DMS53 treated with DMSO at 0.1 percent for 48 hours (cell line): ENCODE measurements around the gene SLC22A12.

Experiments
- DNase-seq: peaks from one replicate; lab custom pipeline; 2025; ENCODE audit not compliant: unreplicated experiment; lab: John Stamatoyannopoulos, UW

Gene SLC22A12

DNA sequence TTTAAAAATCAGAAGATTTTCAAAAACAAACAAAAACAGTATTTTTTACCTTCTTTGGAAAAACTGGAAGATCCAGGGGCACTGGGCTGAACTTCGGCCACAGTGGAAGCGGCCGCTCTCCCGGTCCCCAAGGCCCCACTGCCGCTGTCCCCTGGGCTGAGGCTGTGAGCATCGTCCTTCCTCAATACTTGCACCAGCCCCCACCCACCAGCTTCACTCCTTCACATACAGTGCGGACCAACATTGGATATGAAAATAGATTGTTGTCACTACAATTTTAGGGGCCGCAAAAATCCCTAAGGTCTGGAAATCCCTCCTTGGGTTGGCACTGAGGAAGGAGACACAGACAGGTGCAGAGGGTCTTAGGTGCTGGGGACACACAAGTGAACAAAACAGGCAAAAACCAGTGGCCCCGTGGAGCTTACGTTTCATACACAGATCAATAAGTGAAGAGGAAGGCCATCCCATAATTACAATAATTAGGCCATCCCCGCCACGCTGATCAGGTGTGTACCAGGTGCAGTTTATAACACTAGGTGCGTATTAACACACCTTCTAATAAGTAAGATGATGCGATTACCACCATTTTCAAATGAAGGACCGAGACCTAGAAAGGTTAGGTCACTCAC, 28.2 kb upstream of the SLC22A12 start:
- no peak for DNase-seq

DNA sequence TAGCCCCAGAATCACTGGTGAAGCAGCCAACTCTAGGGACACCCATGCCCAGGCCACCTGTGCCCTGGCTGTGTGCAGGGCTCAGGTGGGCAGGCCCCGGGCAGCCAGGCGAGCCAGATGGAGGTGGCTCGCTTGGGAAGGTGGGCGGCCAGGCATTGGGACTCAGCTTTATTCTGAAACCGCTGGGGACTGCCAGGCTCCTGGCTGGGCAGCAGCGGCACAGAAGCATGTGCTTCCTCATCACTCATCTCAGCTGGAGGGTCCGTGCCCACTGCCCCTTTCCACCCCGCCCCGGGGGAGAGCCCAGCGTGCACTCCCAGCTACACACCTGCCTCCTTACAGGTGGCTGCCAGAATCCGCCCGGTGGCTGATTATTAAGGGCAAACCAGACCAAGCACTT, 27.1 kb upstream of the SLC22A12 start:
- DNase-seq, result no peak

DNA sequence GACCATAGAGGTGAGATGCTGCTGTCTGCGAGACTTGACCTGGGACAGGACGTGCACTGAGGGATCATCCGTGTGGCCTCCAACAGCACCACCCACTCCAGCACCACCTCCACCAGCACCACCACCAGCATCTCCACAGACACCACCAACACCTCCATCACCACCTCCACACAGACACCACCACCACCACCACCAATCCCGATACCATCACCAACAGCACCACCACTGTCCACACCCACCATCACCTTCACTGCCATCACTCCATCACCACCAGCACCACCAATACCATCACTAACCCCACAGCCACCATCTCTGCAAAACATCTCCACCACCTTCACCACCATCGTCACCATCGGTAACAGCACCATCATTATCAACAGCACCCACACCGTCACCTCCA, 26.6 kb upstream of the SLC22A12 start:
- DNase-seq, result no peak

DNA sequence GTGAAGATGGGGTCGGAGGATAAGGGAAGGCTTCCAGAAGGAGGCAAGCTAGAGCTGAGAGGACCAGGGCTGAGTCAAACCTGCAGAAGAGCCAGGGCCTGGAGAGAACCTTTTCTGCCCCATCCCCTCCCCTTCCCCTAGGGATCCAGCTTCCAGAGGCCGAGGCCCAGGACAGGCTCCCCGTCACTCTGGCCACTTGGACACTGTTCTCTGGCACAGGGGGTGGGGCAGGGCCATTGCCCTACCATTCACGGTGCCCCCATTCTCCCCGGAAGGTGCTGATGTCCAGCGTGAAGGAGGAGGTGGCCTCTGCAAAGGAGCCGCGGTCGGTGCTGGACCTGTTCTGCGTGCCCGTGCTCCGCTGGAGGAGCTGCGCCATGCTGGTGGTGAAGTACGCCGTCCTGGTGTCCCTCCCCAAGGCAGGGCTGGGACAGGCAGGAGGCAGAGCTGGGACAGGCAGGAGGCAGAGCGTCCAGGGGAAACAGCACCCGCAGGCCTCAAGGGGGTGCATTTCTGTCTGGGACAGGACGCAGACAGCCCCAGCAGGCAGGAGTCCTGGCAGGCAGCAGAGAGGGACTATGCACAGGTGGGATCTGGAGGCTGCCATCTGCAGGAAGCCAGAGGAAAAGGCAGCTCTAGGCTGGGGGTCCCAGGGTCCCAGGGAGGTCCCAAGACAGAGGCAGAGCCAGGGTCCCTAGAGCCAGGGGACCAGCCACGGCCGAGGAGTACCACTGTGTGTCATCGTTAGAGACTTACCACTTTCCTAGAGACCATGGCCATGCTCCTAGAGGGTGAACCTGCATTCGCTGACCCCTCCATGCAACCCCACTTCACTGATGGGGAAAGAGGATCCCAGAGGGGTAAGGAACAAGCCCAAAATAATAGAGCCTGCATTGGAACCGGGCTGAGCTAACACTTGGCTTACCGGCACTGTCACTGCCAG, 25.8 kb upstream of the SLC22A12 start:
- DNase-seq, result no peak

DNA sequence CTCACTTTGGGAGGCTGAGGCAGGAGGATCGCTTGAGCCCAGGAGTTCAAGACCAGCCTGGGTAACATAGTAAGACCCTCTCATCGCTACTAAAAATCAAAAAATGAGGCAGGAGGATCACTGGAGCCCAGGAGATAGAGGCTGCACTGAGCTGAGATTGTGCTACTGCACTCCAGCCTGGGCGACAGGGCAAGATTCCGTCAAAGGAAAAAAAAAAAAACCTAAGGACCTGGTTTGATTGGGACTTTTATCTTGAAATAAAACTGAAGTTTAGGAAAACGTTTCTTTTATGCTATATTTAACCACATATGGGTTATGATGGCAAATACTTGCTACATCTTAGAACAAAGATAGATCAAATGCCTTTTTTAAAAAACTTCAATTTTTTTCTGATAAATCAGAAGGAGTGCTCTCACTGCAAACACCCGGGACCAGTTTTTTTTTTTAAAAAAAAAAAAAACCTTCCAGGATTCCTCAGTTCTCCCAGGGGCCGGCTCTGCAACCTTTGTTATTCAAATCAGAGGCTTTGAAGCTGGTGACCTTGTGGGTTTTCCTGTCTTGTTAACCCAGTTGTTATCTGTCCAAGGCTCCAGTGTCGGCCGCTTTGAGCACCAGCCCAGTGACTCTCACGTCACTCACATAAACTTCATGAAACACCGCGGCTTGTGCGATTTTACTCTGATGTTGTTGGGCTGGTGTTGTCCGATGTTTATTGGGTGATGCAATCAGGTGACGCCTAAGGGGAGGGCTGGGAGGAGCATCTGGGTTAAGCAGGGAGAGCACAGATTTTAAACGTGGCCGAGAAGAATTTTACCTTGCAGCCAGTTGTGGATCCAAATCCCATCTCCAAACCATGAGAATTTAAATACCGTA, 24.7 kb upstream of the SLC22A12 start:
- no peak for DNase-seq

DNA sequence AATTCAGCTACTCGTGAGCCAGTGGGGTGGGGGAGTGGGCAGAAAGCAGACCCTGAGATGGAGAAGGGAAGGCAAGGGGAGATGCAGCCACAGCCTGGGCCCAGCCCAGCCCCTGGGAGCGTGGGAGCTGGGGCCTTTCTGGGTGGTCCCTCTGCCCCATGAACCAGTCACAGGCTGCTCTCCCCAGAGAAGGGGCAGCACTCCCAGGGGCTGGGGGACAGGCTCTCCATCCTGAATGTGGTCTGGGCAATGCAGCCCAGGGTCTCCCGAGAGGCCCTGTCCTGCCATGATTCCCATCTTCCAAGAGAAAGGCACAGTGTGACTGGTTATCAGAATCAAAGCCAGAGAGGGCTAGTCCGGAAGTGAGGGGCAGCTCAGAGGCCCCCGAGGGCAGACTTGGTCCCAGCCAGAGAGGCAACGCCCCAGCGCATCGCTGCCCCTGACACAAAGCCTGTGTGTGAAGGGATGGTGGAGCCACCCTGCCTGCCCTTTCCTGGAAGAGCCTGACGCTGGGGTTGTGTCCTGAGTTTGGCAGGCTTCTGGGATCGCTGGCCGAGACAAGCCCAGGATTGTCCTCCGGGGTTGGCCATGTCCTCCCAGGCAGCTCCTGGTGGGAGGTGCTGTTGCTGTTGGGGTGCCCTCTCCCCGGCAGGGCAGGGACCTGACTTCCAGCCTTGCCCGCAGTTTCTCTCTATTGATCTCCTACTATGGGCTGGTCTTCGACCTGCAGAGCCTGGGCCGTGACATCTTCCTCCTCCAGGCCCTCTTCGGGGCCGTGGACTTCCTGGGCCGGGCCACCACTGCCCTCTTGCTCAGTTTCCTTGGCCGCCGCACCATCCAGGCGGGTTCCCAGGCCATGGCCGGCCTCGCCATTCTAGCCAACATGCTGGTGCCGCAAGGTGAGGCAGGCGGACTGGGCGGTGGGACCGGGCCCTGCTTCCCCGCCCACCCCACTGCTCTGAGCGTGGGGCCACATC, 23.8 kb upstream of the SLC22A12 start:
- DNase-seq, result no peak

DNA sequence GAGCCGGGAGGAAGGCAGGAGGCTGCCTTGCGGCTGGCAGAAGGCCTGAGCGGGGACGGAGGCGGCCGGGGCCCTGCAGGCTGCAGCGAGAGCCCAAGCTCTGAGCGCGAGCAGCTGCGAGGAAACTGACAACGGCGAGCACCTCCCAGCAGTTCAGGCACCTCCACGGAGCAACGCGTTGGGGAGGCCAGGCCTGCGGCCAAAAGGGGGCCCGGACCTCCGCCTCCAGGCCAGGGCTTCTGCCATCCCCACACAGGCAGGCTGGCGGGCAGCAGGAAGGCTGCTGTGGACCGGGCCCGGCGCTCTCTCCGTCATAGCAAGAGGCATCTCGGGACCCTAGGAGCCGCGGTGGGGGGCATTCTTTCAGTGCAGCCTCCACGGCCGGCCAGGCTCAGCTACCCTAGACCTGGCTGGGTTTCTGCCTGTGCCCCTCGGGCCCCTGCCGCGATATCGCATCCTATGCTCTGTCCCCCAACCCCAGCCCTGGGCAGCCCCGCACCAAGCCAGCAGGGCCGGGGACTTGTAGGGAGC, 22.9 kb upstream of the SLC22A12 start:
- no peak for DNase-seq

DNA sequence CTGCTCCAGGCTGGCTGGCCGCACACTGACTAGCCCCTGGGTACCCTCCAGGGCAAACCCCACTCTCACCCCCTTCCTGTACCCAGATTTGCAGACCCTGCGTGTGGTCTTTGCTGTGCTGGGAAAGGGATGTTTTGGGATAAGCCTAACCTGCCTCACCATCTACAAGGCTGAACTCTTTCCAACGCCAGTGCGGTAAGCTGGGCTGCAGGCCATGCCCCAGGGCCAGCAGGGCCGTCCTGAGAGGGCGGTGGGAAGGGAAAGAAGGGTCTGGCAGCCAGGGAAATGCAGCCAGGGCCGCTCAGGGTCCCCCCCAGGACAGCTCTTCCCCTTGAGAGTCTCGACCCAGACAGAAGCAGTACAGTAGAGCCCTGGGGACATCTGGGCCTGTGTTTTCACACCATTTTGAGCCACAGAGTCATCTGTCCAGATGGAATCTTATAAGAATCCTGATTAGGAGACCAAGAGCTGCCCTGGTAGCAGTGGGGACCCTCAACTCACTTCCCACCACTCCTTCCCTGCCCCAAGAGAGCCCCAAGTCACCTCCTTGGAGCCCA, 22.4 kb upstream of the SLC22A12 start:
- no peak for DNase-seq

DNA sequence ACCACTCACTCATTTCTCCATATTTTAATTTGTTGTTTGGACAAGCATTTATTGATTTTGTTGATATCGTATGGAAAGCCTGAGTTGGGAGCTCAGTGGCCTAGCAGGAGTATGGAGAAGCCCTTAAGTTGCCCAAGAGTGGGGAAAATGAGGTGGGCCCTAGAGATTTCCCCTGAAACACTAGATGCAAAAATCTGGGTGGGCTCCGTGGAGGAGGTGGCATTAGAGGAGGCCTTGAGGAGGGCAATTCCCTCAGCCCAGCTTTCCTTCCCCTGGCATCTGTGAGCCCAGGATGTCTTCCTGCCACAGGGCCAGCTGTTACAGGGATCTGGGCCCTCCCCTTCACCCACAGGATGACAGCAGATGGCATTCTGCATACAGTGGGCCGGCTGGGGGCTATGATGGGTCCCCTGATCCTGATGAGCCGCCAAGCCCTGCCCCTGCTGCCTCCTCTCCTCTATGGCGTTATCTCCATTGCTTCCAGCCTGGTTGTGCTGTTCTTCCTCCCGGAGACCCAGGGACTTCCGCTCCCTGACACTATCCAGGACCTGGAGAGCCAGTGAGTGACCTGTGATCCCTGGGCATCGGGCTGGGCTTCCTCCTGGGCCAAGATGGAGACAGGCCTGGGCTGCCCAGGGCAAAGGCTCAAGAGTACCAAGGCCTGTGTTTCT, 21.6 kb upstream of the SLC22A12 start:
- no peak for DNase-seq

DNA sequence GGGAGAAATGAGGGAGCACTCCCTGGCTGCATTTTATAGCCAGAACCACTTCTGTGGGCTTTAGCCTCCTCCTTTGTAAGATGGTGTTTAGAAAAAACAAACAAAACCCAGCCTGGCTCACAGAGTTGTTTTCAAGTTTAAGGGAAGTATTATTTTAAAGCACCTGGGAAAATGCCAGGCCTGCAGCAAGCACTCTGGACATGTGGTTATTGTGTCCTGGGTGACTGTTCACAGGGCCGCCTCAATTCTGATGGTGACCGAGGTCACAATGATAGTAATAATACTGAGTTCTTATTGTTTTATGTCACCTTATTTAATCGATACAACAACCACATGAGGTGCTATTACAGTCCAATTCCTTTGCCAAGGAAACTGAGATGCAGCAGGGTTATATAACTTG, 20.7 kb upstream of the SLC22A12 start:
- DNase-seq, result no peak

DNA sequence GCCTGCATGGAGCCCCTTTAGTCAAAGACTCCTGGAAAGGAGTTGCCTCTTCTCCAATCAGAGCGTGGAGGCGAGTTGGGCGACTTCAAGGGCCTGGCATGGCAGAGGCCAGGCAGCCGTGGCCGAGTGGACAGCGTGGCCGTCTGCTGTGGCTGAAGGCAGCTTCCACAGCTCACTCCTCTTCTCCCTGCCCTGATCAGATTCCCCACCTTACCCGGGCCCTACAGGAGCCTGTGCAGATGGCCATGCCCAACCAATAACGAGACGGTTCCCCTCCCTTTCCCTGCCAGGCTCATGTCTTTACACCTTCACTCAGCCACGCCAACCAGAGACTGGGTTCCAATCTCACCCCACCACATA, 20.0 kb upstream of the SLC22A12 start:
- no peak for DNase-seq

DNA sequence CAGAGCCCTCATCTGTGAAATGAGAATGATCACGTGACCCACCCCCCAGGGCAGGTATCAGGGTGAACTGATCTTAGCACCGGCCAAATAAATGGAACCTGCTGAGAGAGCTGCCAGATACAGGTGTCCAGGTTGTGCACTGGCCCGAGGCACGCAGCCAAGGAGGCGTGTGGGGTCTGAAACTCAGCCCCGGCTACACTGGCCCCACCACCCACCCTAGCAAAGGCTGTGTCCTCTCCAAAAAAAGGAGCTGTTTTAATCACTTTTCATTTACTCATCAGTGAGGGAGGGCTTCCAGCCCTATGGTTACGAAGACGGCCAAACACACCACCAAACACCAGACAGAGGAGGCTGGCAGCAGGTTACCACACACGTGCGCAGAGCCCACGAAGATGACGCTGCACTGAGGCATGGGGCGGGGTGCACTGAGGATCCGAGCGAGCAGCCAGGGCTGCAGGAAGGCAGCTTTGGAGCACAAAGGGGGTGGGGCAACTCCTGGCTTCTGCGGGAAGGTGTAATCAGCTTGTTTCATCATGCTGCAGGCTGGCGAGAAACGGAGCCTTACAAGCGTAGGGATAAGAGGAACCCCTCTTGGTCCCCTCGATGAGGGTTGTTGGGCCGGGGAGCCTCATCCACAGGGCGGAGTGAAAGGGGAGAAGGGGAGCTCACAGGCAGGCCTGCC, 19.5 kb upstream of the SLC22A12 start:
- no peak for DNase-seq

DNA sequence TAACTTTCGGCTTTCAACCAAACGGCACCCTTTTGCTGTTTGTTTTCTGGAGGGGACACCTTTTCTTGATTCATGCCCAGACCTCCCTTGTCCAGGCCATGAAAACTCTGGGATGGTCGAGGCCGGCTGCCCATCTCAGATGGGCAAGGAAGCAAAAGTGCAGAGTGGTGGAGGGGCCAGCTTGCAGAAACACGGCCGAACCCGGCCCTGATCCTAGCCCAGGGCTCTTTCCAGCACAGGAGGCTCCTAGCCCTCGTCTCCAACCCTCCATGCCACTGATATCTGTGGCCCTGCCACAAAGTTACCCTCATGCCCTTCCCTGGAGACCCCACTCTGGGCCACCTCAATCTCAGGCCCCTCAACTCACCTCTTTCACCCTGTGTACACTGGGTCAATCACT, 18.9 kb upstream of the SLC22A12 start:
- DNase-seq, result no peak

DNA sequence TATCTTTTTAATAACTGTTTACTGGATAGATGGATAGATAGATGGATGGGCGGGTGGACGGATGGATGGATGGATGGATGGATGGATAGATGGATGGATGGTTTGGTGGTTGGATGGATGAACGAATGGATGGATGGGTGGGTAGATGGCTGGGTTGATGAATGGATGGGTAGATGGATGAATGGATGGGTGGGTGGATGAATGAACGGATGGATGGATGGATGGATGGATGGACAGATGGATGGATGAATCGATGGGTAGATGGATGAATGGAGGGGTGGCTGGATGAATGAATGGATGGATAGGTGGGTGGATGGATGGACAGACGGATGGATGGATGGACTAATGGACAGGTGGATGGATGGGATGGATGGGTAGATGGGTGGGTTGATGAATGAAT, 13.8 kb upstream of the SLC22A12 start:
- no peak for DNase-seq

DNA sequence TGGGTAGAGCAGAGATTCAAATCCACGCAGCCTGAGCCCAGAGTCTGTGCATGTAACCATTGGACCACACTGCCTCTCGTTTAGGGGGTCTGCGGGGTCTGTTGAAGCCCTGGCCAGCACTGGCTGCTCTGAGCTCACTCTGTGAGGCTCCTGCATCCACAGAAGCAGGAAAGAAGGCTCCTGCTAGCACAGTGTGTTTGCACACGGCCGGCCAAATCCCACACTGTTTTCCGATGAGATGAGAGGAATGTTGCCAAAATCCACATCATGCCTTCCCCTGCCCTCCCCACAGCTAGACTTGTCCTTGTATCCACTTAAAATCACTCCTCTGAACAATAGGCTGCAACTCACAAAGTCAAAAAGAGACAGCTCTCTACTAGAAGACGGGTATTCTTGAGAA, 10.6 kb upstream of the SLC22A12 start:
- DNase-seq, result no peak

DNA sequence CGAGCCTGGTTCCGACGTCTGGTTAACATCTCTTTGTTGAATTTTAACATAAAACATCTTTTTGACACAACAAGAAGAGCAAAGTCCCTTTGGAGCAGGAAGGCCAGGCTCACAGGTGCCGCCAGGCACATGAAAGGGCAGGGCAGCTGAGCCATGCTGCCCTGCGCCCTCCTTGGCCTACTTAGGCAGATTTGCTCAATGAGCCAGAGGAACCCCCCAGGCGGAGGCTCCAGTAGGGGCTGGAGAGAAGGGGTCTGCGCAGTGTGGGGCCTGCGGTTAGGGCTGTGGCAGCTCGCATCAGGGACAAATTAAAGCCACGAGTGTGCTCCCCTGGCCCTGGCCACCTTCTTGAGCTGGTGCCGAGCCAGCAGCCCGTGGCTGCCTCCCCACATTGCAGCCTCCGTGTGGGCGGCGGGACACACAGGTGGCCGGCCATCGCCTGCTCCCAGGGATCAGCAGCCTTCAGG, 9.9 kb upstream of the SLC22A12 start:
- no peak for DNase-seq

DNA sequence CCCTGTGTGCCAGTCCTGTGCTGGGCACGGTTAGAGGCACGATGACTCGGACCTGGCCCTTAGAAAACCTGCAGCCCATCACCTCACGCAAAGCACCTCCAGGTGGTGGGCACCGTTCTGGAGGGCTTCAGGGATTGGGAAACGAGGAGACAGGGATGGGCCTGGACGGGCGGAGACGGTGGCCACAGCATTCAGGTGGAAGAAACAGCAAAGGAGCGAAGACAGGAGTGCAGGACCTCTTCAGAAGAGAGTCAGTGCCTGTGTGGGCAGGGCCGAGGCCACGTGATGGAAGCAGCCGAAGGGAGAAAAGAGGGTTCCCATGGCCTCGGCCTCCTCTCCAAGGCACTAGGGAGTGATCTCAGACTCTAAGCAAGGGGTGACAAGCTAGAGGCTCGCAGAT, 8.1 kb upstream of the SLC22A12 start:
- no peak for DNase-seq
